HepG2 (cell line): Measurements from ENCODE around the gene ANKRD35. TPM values are rescaled to one million over a fixed set of nuclear protein-coding genes. Genes with fewer than 3 reads are reported as not detected.

Experiments used
- CEBPZ ChIP-seq: IDR thresholded peaks from 2 replicates; pipeline ENCODE4 v1.6.1; 2012; ENCODE audit warnings: low read length, improper control_type of control experiment
- HMG20B ChIP-seq: conservative IDR thresholded peaks from 2 replicates; pipeline ENCODE4 v1.6.1; 2016; ENCODE audit warnings: missing genetic modification reagents, missing compliant biosample characterization
- IRF1 ChIP-seq: sonication (generic); formaldehyde crosslinking; IDR thresholded peaks from 2 replicates; pipeline ENCODE4 v1.4.0; 2020; ENCODE audit warnings: low read depth, mild to moderate bottlenecking, missing genetic modification reagents
- IRF2 ChIP-seq: IDR thresholded peaks from 2 replicates; pipeline ENCODE4 v1.6.1; 2018; ENCODE audit warnings: missing genetic modification reagents, missing compliant biosample characterization
- KDM6A ChIP-seq: IDR thresholded peaks from 2 replicates; pipeline ENCODE4 v1.6.1; 2016; ENCODE audit warnings: low read depth
- KLF16 ChIP-seq, 2 experiments: sonication (generic) in 1 of 2; formaldehyde crosslinking in 1 of 2; IDR thresholded peaks; 2 replicates each; pipeline versions ENCODE4 v1.6.1 to v1.8.0; 2016 to 2023; ENCODE audit warnings: missing genetic modification reagents in 2 of 2, missing compliant biosample characterization in 1 of 2
- NCOA2 ChIP-seq: sonication (generic); formaldehyde crosslinking; IDR thresholded peaks from 2 replicates; pipeline ENCODE4 v1.8.0; 2022; ENCODE audit warnings: inconsistent platforms
- RFX1 ChIP-seq: fragments of 450-650 bp; IDR thresholded peaks from 2 replicates; pipeline ENCODE4 v1.6.1; 2017
- RXRA ChIP-seq: sonication (generic); formaldehyde crosslinking; IDR thresholded peaks from 2 replicates; pipeline ENCODE4 v1.5.1; 2020; ENCODE audit warnings: missing genetic modification reagents
- SNRNP70 ChIP-seq: fragments of 200-400 bp; formaldehyde crosslinking; IDR thresholded peaks from 2 replicates; pipeline ENCODE4 v1.6.1; 2017; ENCODE audit warnings: mild to moderate bottlenecking, low read depth, low read length, moderate library complexity
- XRCC5 ChIP-seq: fragments of 200-400 bp; formaldehyde crosslinking; optimal IDR thresholded peaks from 2 replicates; pipeline ENCODE3; 2017; ENCODE audit warnings: mild to moderate bottlenecking, low read length
- ZBTB1 ChIP-seq: sonication (generic); formaldehyde crosslinking; IDR thresholded peaks from 2 replicates; pipeline ENCODE4 v1.4.0; 2020; ENCODE audit warnings: missing genetic modification reagents, borderline replicate concordance
- ZZZ3 ChIP-seq: sonication (generic); formaldehyde crosslinking; IDR thresholded peaks from 2 replicates; pipeline ENCODE4 v1.4.0; 2020; ENCODE audit warnings: missing genetic modification reagents, mild to moderate bottlenecking, borderline replicate concordance
- polyA plus RNA-seq, 8 experiments: library from polyadenylated mRNA; depleted of rRNA in 3 of 8; stranded (reverse) in 7 of 8; unstranded in 1 of 8; fragments of >200 nt; fragmentation: Illumina TruSeq in 4 of 8; extraction: Trizol in 4 of 8; gene quantifications; 2 replicates each; pipeline versions ENCODE4 v1.2.1 to v1.2.3, GENCODE V29; 2011 to 2016; ENCODE audit warnings: low read depth in 4 of 8, missing spikeins in 1 of 8, mixed read lengths in 1 of 8; ENCODE audit not compliant: insufficient read depth in 1 of 8
- total RNA-seq, 5 experiments: library from RNA; depleted of rRNA; stranded (reverse); fragments of >200 nt; fragmentation: Illumina TruSeq; extraction: Trizol; gene quantifications; 2 replicates each; pipeline ENCODE4 v1.2.3, GENCODE V29; 2016; ENCODE audit warnings: low read depth in 1 of 5
- TF ChIP-seq, protein P1 (sequence below): sonication (generic); formaldehyde crosslinking; IDR thresholded peaks from 2 replicates; pipeline ENCODE4 v1.4.0; 2020; ENCODE audit warnings: missing genetic modification reagents
- TF ChIP-seq, protein P2 (sequence below): sonication (generic); formaldehyde crosslinking; IDR thresholded peaks from 2 replicates; pipeline ENCODE4 v1.5.0; 2020; ENCODE audit warnings: missing genetic modification reagents
- TF ChIP-seq, protein P3 (sequence below): sonication (generic); formaldehyde crosslinking; conservative IDR thresholded peaks from 2 replicates; pipeline ENCODE4 v1.5.0; 2020; ENCODE audit warnings: missing genetic modification reagents

ANKRD35 gene
- total and polyA plus RNA-seq, 2 of the 13 experiments (the other 11 are each of a cell fraction or from before 2014, with no cell fraction given), result 0.02 TPM; not detected in 1

DNA sequence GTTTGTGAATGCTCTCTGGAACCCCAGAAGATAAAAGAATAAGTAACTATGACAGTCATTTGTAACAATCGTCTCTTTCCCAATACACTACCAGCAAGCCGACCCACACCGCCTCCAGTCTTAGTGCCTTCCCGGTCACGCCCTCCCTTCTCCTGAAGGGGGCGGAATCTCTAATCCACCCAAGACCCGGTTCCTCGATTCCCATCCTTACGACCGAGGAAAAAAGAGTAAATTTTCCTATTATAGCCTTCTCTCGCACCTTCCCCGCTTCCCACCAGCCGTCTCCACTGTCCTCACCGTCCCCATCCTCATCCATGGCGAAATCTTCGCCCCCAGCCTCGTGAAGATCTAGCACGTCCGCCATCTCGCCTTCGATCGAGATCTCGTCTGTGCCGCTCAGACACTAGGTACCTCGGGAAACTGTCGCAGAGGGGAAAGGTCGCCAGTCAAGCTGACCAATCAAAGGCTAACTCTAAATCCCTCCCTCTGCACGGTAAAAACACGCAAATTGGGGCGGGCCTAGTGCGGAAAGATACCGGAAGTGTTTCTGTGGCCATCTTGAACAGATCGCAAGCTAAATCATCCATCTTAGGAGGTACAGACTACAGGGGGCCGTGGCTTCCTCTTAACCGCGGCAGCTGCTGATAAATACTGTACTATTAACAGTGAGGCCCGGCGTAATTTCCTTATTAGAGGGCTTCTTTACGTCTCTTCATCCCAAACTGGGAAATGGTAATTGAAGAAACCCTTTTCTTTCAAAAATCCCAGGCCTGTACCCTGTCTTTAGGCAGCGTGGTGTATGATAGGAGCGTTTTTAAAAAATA lies 41.6 kb upstream of the ANKRD35 start, which contains the start of gene RBM8A (continued):
- TF ChIP-seq RFX1 (no peak), NCOA2 (CRISPR knock-in tag) (0 out of 2 replicates have a peak, but pooled peaks have one; percentile 23), ZZZ3 (CRISPR knock-in tag) (no peak; the same call in 1 of the 2 replicates), RXRA (no peak), XRCC5 (no peak), IRF2 (CRISPR knock-in tag) (peak; percentile 51), CEBPZ (no peak), ZBTB1 (CRISPR knock-in tag) (no peak), KLF16 (CRISPR knock-in tag; IDR thresholded peaks at IDR 0.05) (no peak), HMG20B (CRISPR knock-in tag) (no peak), SNRNP70 (no peak), IRF1 (CRISPR knock-in tag) (no peak), KDM6A (CRISPR knock-in tag) (no peak)
- TF ChIP-seq, protein P1, sequence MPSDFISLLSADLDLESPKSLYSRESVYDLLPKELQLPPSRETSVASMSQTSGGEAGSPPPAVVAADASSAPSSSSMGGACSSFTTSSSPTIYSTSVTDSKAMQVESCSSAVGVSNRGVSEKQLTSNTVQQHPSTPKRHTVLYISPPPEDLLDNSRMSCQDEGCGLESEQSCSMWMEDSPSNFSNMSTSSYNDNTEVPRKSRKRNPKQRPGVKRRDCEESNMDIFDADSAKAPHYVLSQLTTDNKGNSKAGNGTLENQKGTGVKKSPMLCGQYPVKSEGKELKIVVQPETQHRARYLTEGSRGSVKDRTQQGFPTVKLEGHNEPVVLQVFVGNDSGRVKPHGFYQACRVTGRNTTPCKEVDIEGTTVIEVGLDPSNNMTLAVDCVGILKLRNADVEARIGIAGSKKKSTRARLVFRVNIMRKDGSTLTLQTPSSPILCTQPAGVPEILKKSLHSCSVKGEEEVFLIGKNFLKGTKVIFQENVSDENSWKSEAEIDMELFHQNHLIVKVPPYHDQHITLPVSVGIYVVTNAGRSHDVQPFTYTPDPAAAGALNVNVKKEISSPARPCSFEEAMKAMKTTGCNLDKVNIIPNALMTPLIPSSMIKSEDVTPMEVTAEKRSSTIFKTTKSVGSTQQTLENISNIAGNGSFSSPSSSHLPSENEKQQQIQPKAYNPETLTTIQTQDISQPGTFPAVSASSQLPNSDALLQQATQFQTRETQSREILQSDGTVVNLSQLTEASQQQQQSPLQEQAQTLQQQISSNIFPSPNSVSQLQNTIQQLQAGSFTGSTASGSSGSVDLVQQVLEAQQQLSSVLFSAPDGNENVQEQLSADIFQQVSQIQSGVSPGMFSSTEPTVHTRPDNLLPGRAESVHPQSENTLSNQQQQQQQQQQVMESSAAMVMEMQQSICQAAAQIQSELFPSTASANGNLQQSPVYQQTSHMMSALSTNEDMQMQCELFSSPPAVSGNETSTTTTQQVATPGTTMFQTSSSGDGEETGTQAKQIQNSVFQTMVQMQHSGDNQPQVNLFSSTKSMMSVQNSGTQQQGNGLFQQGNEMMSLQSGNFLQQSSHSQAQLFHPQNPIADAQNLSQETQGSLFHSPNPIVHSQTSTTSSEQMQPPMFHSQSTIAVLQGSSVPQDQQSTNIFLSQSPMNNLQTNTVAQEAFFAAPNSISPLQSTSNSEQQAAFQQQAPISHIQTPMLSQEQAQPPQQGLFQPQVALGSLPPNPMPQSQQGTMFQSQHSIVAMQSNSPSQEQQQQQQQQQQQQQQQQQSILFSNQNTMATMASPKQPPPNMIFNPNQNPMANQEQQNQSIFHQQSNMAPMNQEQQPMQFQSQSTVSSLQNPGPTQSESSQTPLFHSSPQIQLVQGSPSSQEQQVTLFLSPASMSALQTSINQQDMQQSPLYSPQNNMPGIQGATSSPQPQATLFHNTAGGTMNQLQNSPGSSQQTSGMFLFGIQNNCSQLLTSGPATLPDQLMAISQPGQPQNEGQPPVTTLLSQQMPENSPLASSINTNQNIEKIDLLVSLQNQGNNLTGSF, result no peak
- TF ChIP-seq, protein P2, sequence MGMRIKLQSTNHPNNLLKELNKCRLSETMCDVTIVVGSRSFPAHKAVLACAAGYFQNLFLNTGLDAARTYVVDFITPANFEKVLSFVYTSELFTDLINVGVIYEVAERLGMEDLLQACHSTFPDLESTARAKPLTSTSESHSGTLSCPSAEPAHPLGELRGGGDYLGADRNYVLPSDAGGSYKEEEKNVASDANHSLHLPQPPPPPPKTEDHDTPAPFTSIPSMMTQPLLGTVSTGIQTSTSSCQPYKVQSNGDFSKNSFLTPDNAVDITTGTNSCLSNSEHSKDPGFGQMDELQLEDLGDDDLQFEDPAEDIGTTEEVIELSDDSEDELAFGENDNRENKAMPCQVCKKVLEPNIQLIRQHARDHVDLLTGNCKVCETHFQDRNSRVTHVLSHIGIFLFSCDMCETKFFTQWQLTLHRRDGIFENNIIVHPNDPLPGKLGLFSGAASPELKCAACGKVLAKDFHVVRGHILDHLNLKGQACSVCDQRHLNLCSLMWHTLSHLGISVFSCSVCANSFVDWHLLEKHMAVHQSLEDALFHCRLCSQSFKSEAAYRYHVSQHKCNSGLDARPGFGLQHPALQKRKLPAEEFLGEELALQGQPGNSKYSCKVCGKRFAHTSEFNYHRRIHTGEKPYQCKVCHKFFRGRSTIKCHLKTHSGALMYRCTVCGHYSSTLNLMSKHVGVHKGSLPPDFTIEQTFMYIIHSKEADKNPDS, result no peak
- TF ChIP-seq, protein P3, sequence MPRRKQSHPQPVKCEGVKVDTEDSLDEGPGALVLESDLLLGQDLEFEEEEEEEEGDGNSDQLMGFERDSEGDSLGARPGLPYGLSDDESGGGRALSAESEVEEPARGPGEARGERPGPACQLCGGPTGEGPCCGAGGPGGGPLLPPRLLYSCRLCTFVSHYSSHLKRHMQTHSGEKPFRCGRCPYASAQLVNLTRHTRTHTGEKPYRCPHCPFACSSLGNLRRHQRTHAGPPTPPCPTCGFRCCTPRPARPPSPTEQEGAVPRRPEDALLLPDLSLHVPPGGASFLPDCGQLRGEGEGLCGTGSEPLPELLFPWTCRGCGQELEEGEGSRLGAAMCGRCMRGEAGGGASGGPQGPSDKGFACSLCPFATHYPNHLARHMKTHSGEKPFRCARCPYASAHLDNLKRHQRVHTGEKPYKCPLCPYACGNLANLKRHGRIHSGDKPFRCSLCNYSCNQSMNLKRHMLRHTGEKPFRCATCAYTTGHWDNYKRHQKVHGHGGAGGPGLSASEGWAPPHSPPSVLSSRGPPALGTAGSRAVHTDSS (CRISPR knock-in tag), result no peak
